Stimulated activated CD4-positive, alpha-beta T cell treated with anti-CD3 and anti-CD28 coated beads, Interleukin-4, amount 100 ng/mL, for 24 hours (primary cell): ENCODE results near the gene GRHL1.

Experiments used
- DNase-seq: peaks from one replicate; pipeline ENCODE4 v3.0.0-alpha.2; 2020

GRHL1 gene

GRCh38 chr2:9949992-9950520 lies 1.4 kb upstream of the GRHL1 start:
- DNase-seq = no peak

GRCh38 chr2:9950521-9951271 lies 797 bp upstream of the GRHL1 start:
- DNase-seq = peak; percentile 39

DNA sequence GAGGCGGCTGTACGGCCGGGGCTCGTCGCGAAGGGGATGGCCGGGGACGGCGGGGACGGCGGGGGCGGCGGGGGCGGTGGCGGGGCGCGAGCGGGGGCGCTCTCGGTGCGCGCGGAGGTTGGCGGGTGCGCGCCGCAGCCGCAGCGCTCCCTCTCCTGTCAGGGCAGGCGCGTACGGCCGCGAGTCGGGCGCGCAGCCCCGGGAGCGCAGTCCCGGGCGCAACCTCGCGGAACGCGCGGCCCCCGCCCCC lies 296 bp upstream of the GRHL1 start:
- no peak for DNase-seq

- DNase-seq = no peak
Observed at GRCh38 chr2:9952286-9952737, 819 bp downstream of the GRHL1 start.

DNA sequence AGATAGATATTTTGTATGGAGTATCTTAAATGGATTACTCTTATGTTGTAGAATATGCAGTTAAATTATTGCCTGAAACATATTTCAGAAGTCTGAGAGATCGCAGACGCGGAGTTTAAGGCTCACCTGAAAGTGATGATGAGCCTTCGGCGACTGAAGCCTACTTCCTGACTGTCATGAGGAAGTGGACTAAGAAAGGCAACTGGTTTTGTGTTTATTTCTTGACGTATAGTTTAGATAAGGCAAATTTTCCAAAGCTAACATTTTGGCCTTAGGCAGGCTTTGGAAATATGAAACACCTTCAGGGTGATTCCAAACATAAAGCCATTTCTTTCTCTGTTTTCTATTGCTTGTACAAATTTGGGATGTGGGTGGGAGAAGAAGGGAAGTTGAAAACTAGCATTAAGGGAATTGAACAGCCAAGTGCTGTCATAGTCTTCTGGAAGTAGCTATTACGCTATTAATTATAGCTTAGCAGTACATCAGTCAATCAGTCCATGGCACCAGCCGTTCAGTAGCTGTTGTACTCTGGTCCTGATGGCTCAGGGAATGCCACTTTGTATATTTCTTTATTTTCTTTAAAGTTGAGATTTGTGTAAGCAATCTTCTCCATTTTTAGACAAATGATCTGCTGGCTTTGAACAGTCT lies 1.5 kb downstream of the GRHL1 start:
- no peak for DNase-seq

- no peak for DNase-seq
Observed at GRCh38 chr2:9954136-9954535, 2.6 kb downstream of the GRHL1 start.

DNA sequence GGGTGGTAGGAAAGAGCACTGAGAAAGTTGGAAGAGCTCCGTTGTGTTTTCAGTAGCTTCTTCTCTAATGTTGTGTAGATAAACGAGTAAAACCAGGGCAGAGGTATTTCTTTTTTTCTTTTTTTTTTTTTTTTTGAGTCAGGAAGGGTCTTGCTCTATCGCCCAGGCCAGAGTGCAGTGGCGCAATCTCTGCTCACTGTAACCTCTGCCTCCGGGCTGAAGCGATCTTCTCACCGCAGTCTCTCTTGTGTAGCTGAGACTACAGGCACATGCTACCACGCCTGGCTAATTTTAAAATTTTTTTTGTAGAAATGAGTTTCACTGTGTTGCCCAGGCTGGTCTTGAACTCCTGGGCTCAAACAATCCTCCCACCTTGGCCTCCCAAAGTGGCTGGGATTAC lies 6.6 kb downstream of the GRHL1 start:
- DNase-seq = no peak

DNA sequence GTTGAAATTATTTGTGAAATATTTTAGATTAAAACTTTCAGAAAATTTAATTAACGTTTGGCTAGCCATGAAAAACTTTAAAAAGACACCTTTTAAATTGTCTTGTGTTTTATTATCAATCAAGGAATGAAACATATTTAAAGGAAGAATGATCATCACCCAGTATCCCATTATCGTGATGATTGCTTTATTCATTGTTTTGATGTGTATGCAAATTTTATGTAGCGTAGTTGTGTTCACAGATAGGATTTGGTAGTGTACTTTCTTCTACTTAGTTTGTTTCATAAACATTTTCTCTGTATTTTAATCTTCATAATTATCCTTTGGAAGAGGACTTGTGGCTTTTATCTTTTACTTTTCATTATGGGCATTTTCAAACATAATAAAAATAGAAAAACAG lies 7.8 kb downstream of the GRHL1 start:
- no peak for DNase-seq

- no peak for DNase-seq
Observed at GRCh38 chr2:9961013-9961412, 9.5 kb downstream of the GRHL1 start.

DNA sequence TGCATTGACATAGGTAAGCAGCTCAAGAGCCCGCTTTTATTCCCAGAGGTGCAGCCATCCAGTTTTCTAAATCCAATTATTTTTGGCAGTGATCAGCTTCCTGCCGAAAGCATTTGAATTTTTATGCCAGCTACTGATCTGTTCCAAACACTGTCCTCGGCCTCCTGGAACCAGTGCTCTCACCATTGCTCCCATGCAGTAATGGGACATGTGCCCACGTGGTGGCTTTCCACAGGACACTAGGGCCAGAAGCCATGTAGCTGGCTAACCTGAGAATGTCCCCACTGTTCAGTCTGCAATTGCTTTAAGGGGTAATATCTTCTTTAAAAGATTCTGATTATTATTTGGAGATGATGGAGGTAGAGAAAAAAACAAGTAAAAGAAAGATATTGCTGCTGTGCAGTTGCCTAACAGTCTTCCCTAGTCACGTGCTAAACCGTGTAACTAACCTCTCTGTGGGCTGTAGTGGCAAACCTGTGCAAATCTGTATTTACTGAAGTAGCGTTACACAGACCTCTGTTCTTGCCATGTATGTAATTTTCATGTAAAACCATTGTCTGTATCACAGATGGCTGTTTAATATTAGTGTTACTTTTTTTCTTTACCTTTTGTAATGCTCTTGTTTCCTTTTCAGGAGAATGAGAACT lies 13.0 kb downstream of the GRHL1 start:
- DNase-seq = no peak

- no peak for DNase-seq
Observed at GRCh38 chr2:9965119-9965822, 13.8 kb downstream of the GRHL1 start.

GRCh38 chr2:9966491-9967022 lies 15.1 kb downstream of the GRHL1 start:
- no peak for DNase-seq

- no peak for DNase-seq
Observed at GRCh38 chr2:9967053-9967775, 15.7 kb downstream of the GRHL1 start.

DNA sequence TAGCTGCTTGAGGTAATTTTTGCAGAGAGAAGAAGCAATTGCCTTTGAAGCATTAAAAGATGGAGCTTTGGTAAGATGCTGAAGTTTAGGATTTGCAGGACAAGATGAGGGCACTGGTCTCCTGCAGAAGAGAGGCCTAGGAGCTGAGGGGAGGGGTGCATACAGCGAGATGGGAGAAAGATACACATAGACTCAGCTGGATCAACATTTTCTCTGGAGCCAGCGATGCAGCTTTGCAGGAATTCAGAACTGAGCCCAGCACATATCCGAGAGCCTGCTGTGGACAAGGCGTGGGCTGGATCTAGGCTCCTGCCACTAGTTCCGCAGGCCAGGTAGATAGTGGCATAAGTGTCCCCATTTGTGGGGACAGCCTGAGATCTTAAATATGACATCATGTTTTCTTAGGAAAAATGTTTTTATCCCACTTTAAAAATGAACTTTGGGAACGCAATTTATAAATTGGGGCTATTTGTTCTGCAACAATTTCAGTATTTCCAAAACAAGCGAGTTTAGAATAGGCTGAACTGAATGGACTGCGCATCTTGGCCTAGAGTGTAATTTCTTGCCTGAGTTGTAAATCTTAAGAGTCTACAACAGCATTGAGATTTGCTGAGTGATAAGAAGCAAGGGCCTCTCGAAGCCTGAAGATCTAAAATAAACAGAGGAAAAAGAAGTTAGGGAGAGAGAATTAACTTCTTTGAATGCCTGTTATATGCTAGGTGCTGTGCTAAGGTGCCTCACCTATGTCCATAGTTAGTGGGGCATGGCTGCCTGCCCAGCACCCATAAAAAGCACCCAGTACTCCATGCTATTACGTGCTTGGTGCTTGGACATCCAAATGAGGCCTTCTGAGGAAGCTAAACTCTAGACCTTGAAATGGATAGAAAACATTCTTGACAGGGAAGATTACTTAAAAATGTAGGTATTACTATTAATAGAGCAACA lies 17.3 kb downstream of the GRHL1 start:
- DNase-seq = no peak

DNA sequence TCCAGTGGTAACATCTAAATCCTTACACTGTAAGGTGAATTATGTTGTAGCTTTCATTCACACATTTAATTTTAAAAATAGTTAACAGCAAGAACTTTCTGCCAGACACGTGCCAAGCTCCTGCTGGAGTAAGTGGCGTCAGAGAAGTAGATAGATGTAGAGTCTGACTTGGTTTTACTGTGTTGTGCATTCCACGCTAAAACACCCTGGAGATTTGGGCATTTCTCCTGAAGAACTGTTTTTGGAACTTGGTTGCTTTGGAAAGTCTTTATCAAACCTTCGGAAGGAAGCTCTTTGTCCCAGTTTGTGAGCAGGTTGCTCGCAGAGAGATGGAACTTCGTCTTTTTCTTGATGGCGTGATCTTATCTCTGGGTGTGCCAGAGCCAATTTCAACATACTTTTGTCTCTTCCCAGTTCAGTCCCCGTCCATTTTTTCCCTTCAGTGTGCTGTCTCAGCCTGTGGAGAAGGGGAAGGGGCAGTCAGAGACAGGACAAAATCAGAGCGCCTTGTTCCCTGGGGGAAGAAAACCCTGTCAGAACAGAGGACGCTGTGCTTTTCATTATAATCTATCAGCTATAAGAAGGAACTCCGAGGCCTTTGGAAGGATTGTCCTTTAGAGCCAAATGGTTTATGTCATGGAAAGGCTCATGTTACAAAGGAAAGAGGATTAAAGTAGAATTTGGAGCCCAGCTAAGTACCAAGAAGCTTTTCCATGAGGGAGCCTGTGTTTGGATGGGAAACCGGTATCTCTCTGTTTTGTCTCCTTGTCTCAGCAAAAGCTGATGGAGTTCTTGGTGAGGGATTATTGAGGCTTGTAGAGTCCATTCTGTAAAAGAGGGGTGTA lies 18.9 kb downstream of the GRHL1 start:
- DNase-seq = no peak

DNA sequence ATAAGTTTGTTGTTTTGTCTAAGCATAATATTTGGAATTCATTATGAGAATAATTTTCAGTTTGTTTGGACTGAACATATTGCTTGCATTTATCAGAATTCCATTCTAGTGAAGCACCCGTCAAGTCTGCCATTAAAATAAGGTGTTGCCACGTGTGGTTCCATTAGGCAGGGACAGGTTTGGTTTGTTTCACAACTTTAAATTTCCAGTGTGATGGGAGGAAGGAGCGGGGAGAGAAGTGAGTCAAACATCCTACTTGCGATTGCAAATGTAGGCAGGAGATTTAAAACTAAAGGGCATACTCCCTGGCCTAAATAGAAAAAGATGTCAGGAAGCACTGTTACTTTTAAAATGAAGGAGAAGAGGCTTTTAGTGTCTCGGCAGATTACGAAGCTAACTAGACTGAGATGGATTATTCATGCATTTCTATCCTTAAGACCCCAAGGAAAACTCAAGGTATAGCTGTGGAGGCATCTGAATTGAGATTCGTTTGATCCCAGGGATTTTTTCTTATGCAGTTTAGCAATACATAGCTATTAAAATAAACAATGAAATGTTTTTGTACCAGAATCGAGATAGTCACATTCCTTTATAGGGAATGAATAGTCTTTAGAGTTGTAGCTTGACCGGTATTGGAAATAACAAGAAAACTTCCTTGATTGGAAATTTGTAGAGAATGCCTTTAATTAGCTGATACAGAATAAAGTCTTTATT lies 19.8 kb downstream of the GRHL1 start:
- no peak for DNase-seq

- no peak for DNase-seq
Observed at GRCh38 chr2:9971890-9972289, 20.4 kb downstream of the GRHL1 start.

DNA sequence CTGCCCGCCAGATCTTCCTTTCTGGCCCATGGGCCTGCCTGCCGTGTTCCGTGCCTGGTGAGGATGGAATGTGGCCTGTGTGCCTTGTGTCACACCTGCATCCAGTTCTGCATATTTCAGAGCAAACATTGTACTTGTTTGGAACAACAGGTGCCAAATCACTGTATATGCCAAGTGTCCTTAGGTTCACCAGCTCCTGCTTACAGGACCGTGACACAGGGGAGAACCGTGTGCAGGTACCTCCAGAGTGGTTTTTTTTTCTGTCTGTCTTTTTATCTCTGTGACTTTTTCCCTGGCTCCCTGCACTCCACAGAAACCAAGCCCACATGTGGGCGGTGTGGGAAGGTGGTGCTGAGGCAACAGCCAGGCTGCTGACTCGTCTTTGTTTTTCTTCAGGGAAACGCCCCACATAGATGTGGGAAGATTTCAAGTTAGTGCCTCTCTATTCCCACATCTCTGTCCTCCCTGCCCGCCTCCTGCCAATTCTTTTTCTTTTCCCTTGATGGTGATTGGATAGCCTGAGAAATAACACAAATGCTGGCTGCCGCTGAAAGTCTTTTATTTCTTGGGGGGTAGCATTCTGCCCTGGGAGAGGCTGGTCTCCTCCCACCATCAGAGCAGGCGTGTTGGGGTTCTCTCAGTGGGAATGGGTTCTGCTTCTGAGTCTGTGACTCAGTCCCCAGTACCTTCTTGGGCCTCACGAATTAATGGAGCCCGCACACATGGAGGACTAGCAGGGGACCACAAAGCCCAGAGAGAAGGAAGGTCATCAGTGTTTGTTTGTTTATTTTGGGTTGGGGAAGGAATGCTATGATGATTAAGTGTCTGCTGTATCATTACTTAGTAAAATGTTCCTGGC lies 21.4 kb downstream of the GRHL1 start:
- DNase-seq = no peak

GRCh38 chr2:9973690-9974089 lies 22.2 kb downstream of the GRHL1 start:
- DNase-seq = no peak
